Umbilical cord (tissue), 2 donors: ENCODE results near the gene SLC25A10. TPM values are rescaled to one million over a fixed set of nuclear protein-coding genes. Genes with fewer than 3 reads are reported as not detected.

Experiments used
- DNase-seq: peaks from one replicate; pipeline ENCODE4 v3.0.0-alpha.2; 2015; ENCODE audit warnings: low spot score
- total RNA-seq: library from RNA; depleted of rRNA; stranded (reverse); fragments of >200 nt; gene quantifications from one replicate; pipeline ENCODE4 v1.2.3, GENCODE V29; 2014; ENCODE audit warnings: low replicate concordance; ENCODE audit not compliant: insufficient read depth

The SLC25A10 gene
- total RNA-seq, 1 donor from 2014 or later: 3.1 TPM

DNA sequence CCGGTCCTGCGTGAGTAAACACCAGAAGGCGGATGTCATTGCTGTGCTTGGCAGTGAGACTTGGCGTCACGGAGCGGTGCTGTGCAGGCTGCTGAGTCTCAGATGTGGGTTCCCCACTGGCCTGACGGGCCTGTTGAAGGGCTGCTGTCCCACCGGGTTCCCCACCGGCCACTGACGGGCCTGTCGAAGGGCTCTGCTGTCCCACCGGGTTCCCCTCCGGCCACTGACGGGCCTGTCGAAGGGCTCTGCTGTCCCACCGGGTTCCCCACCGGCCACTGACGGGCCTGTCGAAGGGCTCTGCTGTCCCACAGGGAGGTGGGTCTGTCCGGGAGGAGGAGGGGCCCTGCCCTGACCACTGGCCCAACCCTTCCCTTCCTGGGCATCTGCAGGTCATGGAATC, 25.5 kb upstream of the SLC25A10 start:
- no peak for DNase-seq

DNA sequence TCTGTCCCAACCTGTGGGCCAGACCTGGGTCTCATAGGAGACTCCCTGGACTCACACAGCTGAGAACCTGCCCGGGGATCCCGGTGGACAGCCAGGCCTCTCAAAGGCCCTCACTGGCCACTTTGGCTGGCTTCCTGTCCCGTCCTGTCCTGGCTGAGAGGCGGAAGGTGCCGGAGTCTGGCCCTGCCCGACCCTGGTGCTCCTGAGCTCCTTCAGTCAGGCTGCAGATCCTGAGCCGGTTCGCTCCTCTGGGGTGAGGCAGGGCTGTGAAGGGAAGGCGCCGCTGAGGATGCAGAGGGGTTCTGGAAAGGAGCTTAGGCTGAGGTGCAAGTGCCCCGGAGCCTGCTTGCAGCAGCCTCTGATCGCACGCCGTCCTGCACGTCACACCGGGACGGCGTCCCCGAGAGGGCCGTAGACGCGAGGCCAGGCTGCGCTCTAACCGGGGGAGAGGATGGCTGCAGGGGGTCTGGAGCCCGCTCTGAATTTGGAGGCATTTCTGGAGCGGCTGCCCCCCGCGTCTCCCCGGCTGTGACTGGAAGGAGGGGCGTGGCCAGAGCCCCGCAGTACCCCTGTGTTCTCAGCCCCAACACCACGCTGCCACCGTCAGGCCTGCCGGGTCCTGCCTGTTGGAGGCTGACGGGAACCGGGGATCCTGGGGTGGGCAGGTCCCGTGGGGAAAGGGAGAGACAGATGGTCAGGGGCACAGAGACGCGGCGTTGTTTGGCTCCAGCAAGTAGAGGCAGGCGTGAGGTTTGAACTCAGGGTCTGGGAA, 24.1 kb upstream of the SLC25A10 start:
- no peak for DNase-seq

GRCh38 chr17:81688616-81689015, 23.5 kb upstream of the SLC25A10 start:
- DNase-seq: no peak

DNA sequence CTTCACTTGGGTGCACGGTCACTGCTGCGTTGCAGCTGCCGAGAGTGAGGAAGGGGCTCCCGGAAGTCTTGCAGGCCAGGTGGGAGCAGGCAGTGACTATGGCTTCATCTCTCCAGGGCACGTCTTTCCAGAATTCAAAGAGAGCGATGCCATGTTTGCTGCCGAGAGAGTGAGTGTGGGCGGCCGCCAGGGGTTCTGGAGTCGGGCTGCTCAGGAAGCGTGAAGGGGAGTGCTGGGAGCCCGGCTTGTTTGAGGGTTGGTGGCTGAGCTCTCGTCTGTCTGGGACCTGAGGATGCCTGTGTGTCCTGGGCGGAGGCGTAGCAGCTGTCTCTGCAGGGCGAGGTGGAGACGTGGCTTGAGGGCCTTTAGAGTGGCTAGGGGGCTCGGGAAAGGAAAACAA, 22.0 kb upstream of the SLC25A10 start:
- no peak for DNase-seq

GRCh38 chr17:81690549-81690948, 21.5 kb upstream of the SLC25A10 start:
- no peak for DNase-seq

DNA sequence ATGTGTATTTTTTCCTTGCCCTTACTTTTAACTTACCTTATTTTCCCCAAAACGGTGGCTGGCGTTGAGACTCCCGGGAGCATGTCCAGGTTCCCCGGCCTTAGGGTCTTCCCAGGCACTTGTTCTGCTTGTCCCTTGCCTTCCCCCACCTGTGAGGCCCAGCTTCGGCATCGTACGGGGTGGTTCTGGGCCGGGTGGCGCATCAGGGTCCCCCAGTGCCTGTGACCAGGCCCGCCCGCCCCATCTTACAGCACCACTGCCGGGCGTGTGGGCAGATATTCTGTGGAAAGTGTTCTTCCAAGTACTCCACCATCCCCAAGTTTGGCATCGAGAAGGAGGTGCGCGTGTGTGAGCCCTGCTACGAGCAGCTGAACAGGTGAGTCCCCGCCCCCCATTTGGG, 20.9 kb upstream of the SLC25A10 start:
- no peak for DNase-seq

GRCh38 chr17:81691608-81692007, 20.5 kb upstream of the SLC25A10 start:
- no peak for DNase-seq

GRCh38 chr17:81693509-81694210, 18.4 kb upstream of the SLC25A10 start:
- no peak for DNase-seq

GRCh38 chr17:81694810-81695209, 17.3 kb upstream of the SLC25A10 start:
- DNase-seq: no peak

- DNase-seq: no peak
Observed at GRCh38 chr17:81695211-81695610, 16.9 kb upstream of the SLC25A10 start.

GRCh38 chr17:81695801-81696200, 16.3 kb upstream of the SLC25A10 start:
- DNase-seq: no peak

GRCh38 chr17:81696218-81696941, 15.7 kb upstream of the SLC25A10 start:
- DNase-seq: no peak

GRCh38 chr17:81697261-81698044, 14.6 kb upstream of the SLC25A10 start:
- no peak for DNase-seq

DNA sequence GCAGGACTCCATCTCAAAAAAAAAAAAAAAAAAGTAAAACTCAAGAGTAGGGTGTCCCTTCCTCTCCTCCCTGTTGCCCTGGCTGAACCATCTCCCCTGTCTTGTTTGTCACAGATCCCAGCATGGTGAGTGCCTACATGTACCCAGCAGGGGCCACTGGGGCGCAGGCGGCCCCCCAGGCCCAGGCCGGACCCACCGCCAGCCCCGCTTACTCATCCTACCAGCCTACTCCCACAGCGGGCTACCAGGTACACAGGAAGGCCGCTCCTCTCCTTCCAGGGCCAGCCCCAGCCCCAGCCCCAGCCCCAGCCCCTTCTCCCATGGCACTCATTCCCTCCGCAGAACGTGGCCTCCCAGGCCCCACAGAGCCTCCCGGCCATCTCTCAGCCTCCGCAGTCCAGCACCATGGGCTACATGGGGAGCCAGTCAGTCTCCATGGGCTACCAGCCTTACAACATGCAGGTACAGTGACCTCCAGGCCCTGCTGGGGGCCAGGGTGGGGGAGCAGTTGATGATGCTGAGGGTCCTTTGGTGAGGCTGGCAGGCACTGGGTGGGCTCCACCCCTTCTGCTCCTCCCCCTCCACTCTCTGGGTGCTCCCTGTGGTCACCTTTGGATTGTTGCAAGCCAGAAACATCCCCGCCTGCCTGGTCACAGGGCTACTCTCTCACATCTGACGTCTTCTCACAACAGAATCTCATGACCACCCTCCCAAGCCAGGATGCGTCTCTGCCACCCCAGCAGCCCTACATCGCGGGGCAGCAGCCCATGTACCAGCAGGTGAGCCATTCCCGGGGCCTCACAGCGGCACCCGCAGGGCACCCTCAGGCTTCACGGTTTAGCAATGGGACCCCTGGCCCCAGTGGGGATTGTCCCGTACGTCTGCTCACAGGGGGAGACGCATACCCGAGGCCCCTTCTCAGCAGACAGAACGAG, 11.5 kb upstream of the SLC25A10 start:
- DNase-seq: no peak

DNA sequence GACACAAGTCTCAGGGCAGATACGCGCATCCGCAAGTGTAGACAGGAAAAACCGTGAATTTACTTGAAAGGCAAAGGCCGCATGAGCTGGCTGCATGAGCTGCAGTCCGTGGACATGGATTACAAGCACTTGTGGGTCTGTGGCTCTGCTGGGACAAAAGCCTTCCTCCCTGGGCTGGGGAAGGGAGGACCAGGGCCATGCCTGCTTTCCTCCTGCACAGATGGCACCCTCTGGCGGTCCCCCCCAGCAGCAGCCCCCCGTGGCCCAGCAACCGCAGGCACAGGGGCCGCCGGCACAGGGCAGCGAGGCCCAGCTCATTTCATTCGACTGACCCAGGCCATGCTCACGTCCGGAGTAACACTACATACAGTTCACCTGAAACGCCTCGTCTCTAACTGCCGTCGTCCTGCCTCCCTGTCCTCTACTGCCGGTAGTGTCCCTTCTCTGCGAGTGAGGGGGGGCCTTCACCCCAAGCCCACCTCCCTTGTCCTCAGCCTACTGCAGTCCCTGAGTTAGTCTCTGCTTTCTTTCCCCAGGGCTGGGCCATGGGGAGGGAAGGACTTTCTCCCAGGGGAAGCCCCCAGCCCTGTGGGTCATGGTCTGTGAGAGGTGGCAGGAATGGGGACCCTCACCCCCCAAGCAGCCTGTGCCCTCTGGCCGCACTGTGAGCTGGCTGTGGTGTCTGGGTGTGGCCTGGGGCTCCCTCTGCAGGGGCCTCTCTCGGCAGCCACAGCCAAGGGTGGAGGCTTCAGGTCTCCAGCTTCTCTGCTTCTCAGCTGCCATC, 10.6 kb upstream of the SLC25A10 start:
- no peak for DNase-seq

GRCh38 chr17:81702934-81703746, 8.9 kb upstream of the SLC25A10 start, which contains the start of gene MRPL12:
Gene MRPL12 (plus strand): TSS chr17:81703367. CDS start chr17:81703502, 135 bp downstream.
- peak; percentile 97 for DNase-seq

DNA sequence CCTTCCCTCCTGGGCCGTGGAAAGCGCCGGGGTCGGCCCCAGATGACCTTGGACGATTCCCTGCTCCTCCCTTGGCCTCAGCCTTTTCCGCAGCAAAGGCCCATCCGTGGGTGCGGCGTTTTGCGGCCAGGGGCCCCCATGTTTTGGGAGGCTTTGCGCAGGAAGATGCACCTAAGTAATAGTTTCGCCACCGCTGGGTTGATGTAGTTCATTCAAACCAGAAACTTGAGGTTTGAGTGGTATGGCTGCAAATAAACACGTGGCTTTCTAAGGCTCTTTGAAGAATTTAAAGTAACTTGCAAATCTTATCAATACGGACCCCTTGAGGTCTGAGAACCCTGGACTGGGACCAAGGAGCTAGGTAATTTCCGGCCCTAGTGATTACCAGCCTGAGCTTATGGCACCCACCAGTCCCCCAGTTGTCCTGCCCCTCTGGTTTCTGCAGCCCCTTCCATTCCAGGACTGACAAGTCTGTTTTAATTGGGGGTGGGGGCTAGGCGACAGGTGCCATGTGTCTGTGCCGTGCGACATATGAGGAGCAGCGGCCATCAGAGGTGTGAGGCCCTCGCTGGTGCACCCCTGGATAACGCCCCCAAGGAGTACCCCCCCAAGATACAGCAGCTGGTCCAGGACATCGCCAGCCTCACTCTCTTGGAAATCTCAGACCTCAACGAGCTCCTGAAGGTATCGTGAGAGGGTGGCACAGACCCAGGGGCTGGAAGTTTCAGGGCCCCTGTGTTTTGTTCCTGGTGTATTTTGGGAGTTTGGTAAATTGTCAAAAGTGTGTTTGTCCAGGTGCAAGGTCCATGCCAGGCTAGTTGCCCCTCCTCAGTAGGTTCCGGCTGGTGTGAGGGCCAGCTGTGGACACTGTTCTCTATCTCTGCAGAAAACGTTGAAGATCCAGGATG, 8.1 kb upstream of the SLC25A10 start:
- no peak for DNase-seq
